K562 (cell line): ENCODE data around the gene ALKBH2.

Experiments
- FOXJ3 ChIP-seq: sonication (generic); formaldehyde crosslinking; IDR thresholded peaks from 2 replicates; pipeline ENCODE4 v1.4.0; 2020; ENCODE audit warnings: mild to moderate bottlenecking, missing genetic modification reagents
- JUND ChIP-seq, 2 experiments: IDR thresholded peaks; 2 replicates in 1 of 2; 3 replicates in 1 of 2; pipeline ENCODE4 v1.6.1; 2011; ENCODE audit warnings: borderline replicate concordance in 2 of 2, low read depth in 2 of 2, low read length in 2 of 2, improper control_type of control experiment in 1 of 2, missing biosample characterization in 1 of 2, missing genetic modification characterization in 1 of 2, missing genetic modification reagents in 1 of 2
- POLR2AphosphoS5 ChIP-seq: IDR thresholded peaks from 2 replicates; pipeline ENCODE4 v1.6.1; 2011; ENCODE audit warnings: mild to moderate bottlenecking, low read depth, low read length, moderate library complexity; ENCODE audit not compliant: control insufficient read depth, insufficient read depth
- RAD21 ChIP-seq, 2 experiments: fragments of 250-450 bp in 1 of 2; fragments of 450-650 bp in 1 of 2; sonication (Bioruptor Pico) in 1 of 2; formaldehyde crosslinking in 1 of 2; IDR thresholded peaks in 1 of 2; conservative IDR thresholded peaks in 1 of 2; 2 replicates each; pipeline versions ENCODE4 v1.4.0 to v1.8.0; 2020 to 2022; ENCODE audit warnings: mild to moderate bottlenecking in 2 of 2, moderate library complexity in 1 of 2
- TF ChIP-seq, protein P1 (sequence below), 2 experiments: fragments of 450-650 bp in 1 of 2; sonication (generic) in 1 of 2; formaldehyde crosslinking in 1 of 2; IDR thresholded peaks in 1 of 2; conservative IDR thresholded peaks in 1 of 2; 2 replicates each; pipeline versions ENCODE4 v1.6.1 to v1.8.1; 2016 to 2023; ENCODE audit warnings: mild to moderate bottlenecking in 2 of 2, moderate library complexity in 2 of 2, inconsistent platforms in 1 of 2, missing genetic modification reagents in 1 of 2

DNA sequence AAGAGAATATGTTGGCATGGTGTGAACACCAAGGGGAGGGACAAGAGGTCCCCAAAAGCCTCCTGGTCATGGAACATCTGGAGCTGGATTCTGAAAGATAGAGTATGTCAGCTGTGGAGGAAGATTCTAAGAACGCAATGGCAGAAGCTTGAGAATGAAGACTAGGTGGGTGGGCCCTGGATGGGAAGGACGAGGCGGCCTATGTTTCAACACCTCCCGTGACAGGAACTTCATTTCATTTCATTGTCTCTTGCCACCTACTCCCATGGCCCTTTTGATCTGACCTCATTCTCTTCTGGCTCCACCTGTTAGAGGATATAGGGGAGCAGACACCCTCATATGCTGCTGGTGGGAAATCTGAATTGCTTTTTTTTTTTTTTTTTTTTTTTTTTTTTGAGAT lies 7.5 kb upstream of the ALKBH2 start:
- TF ChIP-seq, protein P1, sequence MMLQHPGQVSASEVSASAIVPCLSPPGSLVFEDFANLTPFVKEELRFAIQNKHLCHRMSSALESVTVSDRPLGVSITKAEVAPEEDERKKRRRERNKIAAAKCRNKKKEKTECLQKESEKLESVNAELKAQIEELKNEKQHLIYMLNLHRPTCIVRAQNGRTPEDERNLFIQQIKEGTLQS (IDR thresholded peaks at IDR 0.05) = no peak
- TF ChIP-seq, protein P1 (CRISPR knock-in tag; conservative IDR thresholded peaks at IDR 0.05) = no peak
- no peak for TF ChIP-seq POLR2AphosphoS5
- TF ChIP-seq FOXJ3 (CRISPR knock-in tag) = no peak
- TF ChIP-seq JUND (IDR thresholded peaks at IDR 0.05; ENCODE audit: borderline replicate concordance, low read depth, low read length) = no peak
- no peak for TF ChIP-seq JUND (tag; IDR thresholded peaks at IDR 0.05; ENCODE audit: borderline replicate concordance, low read depth, low read length)
- TF ChIP-seq RAD21 (CRISPR knock-in tag; conservative IDR thresholded peaks at IDR 0.05 in 1 of 2, IDR thresholded peaks at IDR 0.05 in 1 of 2) = no peak
